Measurements from ENCODE around the gene SMIM10.

DNA sequence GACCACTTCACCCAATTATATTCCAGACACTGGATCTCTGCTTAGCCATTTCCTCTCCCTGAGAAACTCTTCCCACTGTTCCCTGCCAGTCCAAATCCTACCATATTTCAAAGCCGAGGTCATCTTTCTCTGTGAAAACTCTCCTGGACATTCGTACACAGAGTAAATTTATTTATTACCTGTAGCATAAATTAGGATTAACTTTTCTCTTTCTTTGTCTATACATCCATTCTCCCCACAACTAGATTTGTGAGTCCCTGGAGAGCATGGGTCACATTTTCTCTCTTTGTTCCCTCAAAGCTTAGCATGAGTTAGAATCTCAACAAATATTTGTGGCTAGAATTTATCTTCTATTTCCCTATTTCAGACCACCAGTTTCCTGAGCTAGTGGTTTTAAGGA is 27.8 kb upstream of the SMIM10 start:
- TF ChIP-seq POLR2A (IDR thresholded peaks at IDR 0.05), result no peak
- TF ChIP-seq, protein P1, sequence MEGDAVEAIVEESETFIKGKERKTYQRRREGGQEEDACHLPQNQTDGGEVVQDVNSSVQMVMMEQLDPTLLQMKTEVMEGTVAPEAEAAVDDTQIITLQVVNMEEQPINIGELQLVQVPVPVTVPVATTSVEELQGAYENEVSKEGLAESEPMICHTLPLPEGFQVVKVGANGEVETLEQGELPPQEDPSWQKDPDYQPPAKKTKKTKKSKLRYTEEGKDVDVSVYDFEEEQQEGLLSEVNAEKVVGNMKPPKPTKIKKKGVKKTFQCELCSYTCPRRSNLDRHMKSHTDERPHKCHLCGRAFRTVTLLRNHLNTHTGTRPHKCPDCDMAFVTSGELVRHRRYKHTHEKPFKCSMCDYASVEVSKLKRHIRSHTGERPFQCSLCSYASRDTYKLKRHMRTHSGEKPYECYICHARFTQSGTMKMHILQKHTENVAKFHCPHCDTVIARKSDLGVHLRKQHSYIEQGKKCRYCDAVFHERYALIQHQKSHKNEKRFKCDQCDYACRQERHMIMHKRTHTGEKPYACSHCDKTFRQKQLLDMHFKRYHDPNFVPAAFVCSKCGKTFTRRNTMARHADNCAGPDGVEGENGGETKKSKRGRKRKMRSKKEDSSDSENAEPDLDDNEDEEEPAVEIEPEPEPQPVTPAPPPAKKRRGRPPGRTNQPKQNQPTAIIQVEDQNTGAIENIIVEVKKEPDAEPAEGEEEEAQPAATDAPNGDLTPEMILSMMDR (IDR thresholded peaks at IDR 0.05), result no peak
